ENCODE measurements around the gene MACF1. TPM values are rescaled to one million over a fixed set of nuclear protein-coding genes. Genes with fewer than 3 reads are reported as not detected.
"Not testable (repeated sequence)": the region's sequence is repeated elsewhere in the genome, so short reads cannot be mapped to it uniquely, and the experiment has no call there.

Gene MACF1
- total RNA-seq, 4 donors from 2014 or later = 230 to 378 (median 300) TPM

GRCh38 chr1:39473324-39473723 is 268.8 kb downstream of the MACF1 start:
- DNase-seq (ENCODE audit: low spot score) (no peak), ATAC-seq (ENCODE audit: low FRiP score) (no peak)
- TF ChIP-seq CTCF (IDR thresholded peaks at IDR 0.05) = no peak

- ATAC-seq (ENCODE audit: low FRiP score) = no peak
- no peak for TF ChIP-seq CTCF (IDR thresholded peaks at IDR 0.05)
- DNase-seq (ENCODE audit: low spot score) = no peak
These were observed 270.3 kb downstream of the MACF1 start for GRCh38 chr1:39474810-39475209.

DNA sequence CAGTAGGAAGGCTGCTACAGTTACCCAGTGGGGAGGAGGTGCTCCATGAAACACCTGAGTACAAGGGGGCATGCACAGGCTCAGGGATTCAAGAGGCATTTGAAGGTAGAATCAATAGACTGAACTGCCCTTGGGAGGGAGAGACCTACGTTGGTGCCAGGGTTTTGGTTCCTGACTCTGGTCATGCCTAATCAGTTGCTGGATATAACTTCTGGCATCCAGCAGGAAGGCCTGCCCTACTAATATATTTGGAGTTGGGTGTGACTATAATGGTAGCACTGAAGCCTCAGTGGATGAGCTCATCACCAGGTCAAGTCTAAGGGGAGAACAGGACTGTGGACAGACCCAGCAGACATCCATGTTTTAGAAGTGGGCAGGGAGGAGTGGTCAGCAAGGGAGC is 271.1 kb downstream of the MACF1 start:
- not testable (repeated sequence) for DNase-seq (ENCODE audit: low spot score); ATAC-seq (ENCODE audit: low FRiP score)

GRCh38 chr1:39478126-39478915 is 273.8 kb downstream of the MACF1 start:
- ATAC-seq (ENCODE audit: low FRiP score) (no peak), DNase-seq (ENCODE audit: low spot score) (no peak)
- TF ChIP-seq CTCF (IDR thresholded peaks at IDR 0.05) = no peak

GRCh38 chr1:39481289-39481688 is 276.8 kb downstream of the MACF1 start:
- DNase-seq (ENCODE audit: low spot score) = no peak
- no peak for ATAC-seq (ENCODE audit: low FRiP score)
- no peak for TF ChIP-seq CTCF (IDR thresholded peaks at IDR 0.05)

DNA sequence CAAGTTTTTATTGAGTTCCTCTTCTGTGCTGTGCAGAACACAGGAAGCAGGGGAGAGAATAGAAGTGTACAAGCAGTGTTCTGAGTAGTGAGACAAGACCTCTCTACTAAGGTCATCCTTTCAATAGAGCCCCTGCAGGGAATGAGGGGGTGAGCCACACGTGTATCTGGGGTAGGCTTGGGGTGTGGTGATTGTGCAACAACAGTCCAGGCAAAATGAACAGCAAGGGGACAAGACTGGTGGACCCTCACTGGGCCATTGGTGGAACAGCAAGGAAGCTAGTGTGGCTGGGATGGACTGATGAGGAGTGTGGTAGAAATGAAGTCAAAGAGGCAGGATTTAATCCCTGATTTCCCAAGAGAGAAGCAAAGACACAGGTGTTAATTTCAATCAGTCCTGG is 278.8 kb downstream of the MACF1 start:
- ATAC-seq (ENCODE audit: low FRiP score) = no peak
- DNase-seq (ENCODE audit: low spot score) = no peak

GRCh38 chr1:39484564-39484963 is 280.1 kb downstream of the MACF1 start:
- TF ChIP-seq CTCF (IDR thresholded peaks at IDR 0.05) = no peak
- DNase-seq (ENCODE audit: low spot score) (no peak), ATAC-seq (ENCODE audit: low FRiP score) (no peak)

More for the DNA sequence above, 278.8 kb downstream of the MACF1 start:
- TF ChIP-seq CTCF (IDR thresholded peaks at IDR 0.05) = no peak
